GM12878 (cell line): ENCODE data around the gene TSR3. TPM values are rescaled to one million over a fixed set of nuclear protein-coding genes. Genes with fewer than 3 reads are reported as not detected.

Experiments used
- IRF5 ChIP-seq: fragments of 450-650 bp; IDR thresholded peaks from 2 replicates; pipeline ENCODE4 v1.6.1; 2017; ENCODE audit warnings: borderline replicate concordance
- MTA2 ChIP-seq: fragments of 450-650 bp; IDR thresholded peaks from 2 replicates; pipeline ENCODE4 v1.6.1; 2016; ENCODE audit warnings: low read depth, mild to moderate bottlenecking, moderate library complexity
- NFIC ChIP-seq: IDR thresholded peaks from 2 replicates; pipeline ENCODE4 v1.6.1; 2012; ENCODE audit warnings: low read depth, mild to moderate bottlenecking, inconsistent platforms, low read length, moderate library complexity
- PBX3 ChIP-seq: IDR thresholded peaks from 2 replicates; pipeline ENCODE4 v1.6.1; 2011; ENCODE audit warnings: mild to moderate bottlenecking, low read depth, low read length, moderate library complexity; ENCODE audit not compliant: insufficient replicate concordance
- RBBP5 ChIP-seq: fragments of 200-600 bp; sonication (generic); conservative IDR thresholded peaks from 2 replicates; pipeline ENCODE4 v1.6.1; 2016
- RELA ChIP-seq: fragments of 450-650 bp; IDR thresholded peaks from 2 replicates; pipeline ENCODE4 v1.8.0; 2014; ENCODE audit warnings: borderline replicate concordance; ENCODE audit not compliant: partially characterized antibody
- REST ChIP-seq: IDR thresholded peaks from 2 replicates; pipeline ENCODE4 v1.6.1; 2012; ENCODE audit warnings: mild to moderate bottlenecking, low read depth, low read length
- YY1 ChIP-seq: IDR thresholded peaks from 2 replicates; pipeline ENCODE4 v1.6.1; 2011; ENCODE audit warnings: low read depth, mild to moderate bottlenecking, low read length
- ZBED1 ChIP-seq: IDR thresholded peaks from 2 replicates; pipeline ENCODE4 v1.6.1; 2016; ENCODE audit warnings: borderline replicate concordance
- ZBTB11 ChIP-seq: fragments of 450-650 bp; formaldehyde crosslinking; IDR thresholded peaks from 2 replicates; pipeline ENCODE4 v1.5.0; 2022; ENCODE audit warnings: mild to moderate bottlenecking, missing genetic modification characterization
- ZNF687 ChIP-seq: fragments of 450-650 bp; IDR thresholded peaks from 2 replicates; pipeline ENCODE4 v1.6.1; 2017; ENCODE audit warnings: mild to moderate bottlenecking, moderate library complexity
- polyA plus RNA-seq, 11 experiments: library from polyadenylated mRNA; depleted of rRNA in 4 of 11; unstranded in 6 of 11; stranded (reverse) in 5 of 11; fragments of >200 nt; fragmentation: Nextera tagmentation in 4 of 11; fragmentation: Illumina TruSeq in 1 of 11; extraction: Ambion mirVana in 4 of 11; extraction: Trizol in 1 of 11; gene quantifications; 1 replicate in 1 of 11; 2 replicates in 10 of 11; pipeline versions ENCODE4 v1.2.1 to v1.2.3, GENCODE V29; 2011 to 2016; ENCODE audit warnings: inconsistent platforms in 2 of 11, missing spikeins in 2 of 11, low read depth in 1 of 11
- total RNA-seq, 4 experiments: library from RNA; depleted of rRNA in 3 of 4; stranded (reverse); fragments of >200 nt in 3 of 4; fragmentation: Illumina TruSeq in 1 of 4; extraction: Trizol in 1 of 4; gene quantifications; 2 replicates each; pipeline versions ENCODE4 v1.2.1 to v1.2.3, GENCODE V29; 2013 to 2021

The TSR3 gene
- total and polyA plus RNA-seq, 10 of the 15 experiments (the other 5 are each of a cell fraction or from before 2014, with no cell fraction given), result 3.4 to 108 (median 46.9) TPM

- TF ChIP-seq PBX3 (peak; percentile 37), ZBED1 (no peak), ZNF687 (no peak), ZBTB11 (no peak), REST (no peak), IRF5 (no peak), NFIC (no peak), YY1 (peak; percentile 63; the same call in 1 of the 2 replicates), RELA (peak; percentile 46), MTA2 (0 out of 2 replicates have a peak, but pooled peaks have one; percentile 29), RBBP5 (no peak)
Measured at GRCh38 chr16:1308977-1309885, 42.4 kb downstream of the TSR3 start, which contains the start of gene UBE2I (continued).
